ENCODE results near the gene USP31. TPM values are rescaled to one million over a fixed set of nuclear protein-coding genes. Genes with fewer than 3 reads are reported as not detected.

USP31 gene
- total RNA-seq, 4 donors from 2014 or later = 6.0 to 8.3 (median 7.1) TPM

GRCh38 chr16:23079675-23080301 is 69.5 kb downstream of the USP31 start:
- peak overlapping the region in 1 of 4 donors; percentile 31 for H3K27ac ChIP-seq
- intact Hi-C loops (cut with DNase I; ENCODE audit: low total_unique reads) (no loop called here), in situ Hi-C loops (cut with MboI; ENCODE audit: low pct_ligation_motif_present in 1 of 4, low pct_unique_long_range_greater_than_20kb in 1 of 4, low sequenced_read_pairs in 3 of 4) (no loop called here)
- H3K4me1 ChIP-seq = peaks cover 0 to 13% (median 7%) of the 10 kb centered on the region in 4 donors
- H3K27me3 ChIP-seq = no peaks in the 10 kb centered on the region
- TF ChIP-seq POLR2A (IDR thresholded peaks at IDR 0.05) (no peak), POLR2AphosphoS5 (IDR thresholded peaks at IDR 0.05) (no peak), CTCF (IDR thresholded peaks at IDR 0.05) (no peak), EP300 (IDR thresholded peaks at IDR 0.05; ENCODE audit: low read depth) (no peak)
- 50 to 52% methylated on average over 3 to 13 of the region's 13 CpGs for WGBS, 2 donors (ENCODE audit: low coverage in 1 of 2)
- peak; percentile 68 for DNase-seq
- H3K36me3 ChIP-seq = peaks cover 0 to 2% (median 0%) of the 10 kb centered on the region in 4 donors
- no peaks in the 10 kb centered on the region for H3K9me3 ChIP-seq
- no peak overlapping the region for H3K4me3 ChIP-seq

- H3K27ac ChIP-seq = no peak overlapping the region
- H3K27me3 ChIP-seq = no peaks in the 10 kb centered on the region
- 52 to 71% methylated on average over 2 to 3 of the region's 3 CpGs for WGBS, 2 donors (ENCODE audit: low coverage in 1 of 2)
- in situ Hi-C loops (cut with MboI; ENCODE audit: low pct_ligation_motif_present in 1 of 4, low pct_unique_long_range_greater_than_20kb in 1 of 4, low sequenced_read_pairs in 3 of 4) (loop anchor here in 1 of 4 donors (25.0 kb wide), 1 partner anchor 112 kb away; no protein-coding TSS in a partner anchor), intact Hi-C loops (cut with DNase I; ENCODE audit: low total_unique reads) (no loop called here)
- no peak for DNase-seq
- peaks cover 0 to 16% (median 13%) of the 10 kb centered on the region in 4 donors for H3K4me1 ChIP-seq
- no peak overlapping the region for H3K4me3 ChIP-seq
- no peaks in the 10 kb centered on the region for H3K36me3 ChIP-seq
- no peaks in the 10 kb centered on the region for H3K9me3 ChIP-seq
- TF ChIP-seq POLR2A (IDR thresholded peaks at IDR 0.05) = no peak
- no peak for TF ChIP-seq POLR2AphosphoS5 (IDR thresholded peaks at IDR 0.05)
- TF ChIP-seq CTCF (IDR thresholded peaks at IDR 0.05) = no peak
- TF ChIP-seq EP300 (IDR thresholded peaks at IDR 0.05; ENCODE audit: low read depth) = no peak
Observed at GRCh38 chr16:23074423-23074822, 74.8 kb downstream of the USP31 start.

- intact Hi-C loops (cut with DNase I; ENCODE audit: low total_unique reads) = no loop called here
- no peak for DNase-seq
- Histone ChIP-seq H3K36me3 (peaks cover 0 to 14% (median 5%) of the 10 kb centered on the region in 4 donors), H3K4me3 (no peak overlapping the region), H3K27ac (peak overlapping the region in 2 of 4 donors; percentile 14 to 64), H3K27me3 (no peaks in the 10 kb centered on the region), H3K4me1 (peaks cover 0 to 15% (median 12%) of the 10 kb centered on the region in 4 donors), H3K9me3 (no peaks in the 10 kb centered on the region)
- in situ Hi-C loops (cut with MboI; ENCODE audit: low pct_ligation_motif_present in 1 of 4, low pct_unique_long_range_greater_than_20kb in 1 of 4, low sequenced_read_pairs in 3 of 4) = loop anchor here in 1 of 4 donors (25.0 kb wide), 1 partner anchor 111 kb away; no protein-coding TSS in a partner anchor
- TF ChIP-seq EP300 (IDR thresholded peaks at IDR 0.05; ENCODE audit: low read depth) (no peak), POLR2A (IDR thresholded peaks at IDR 0.05) (no peak), POLR2AphosphoS5 (IDR thresholded peaks at IDR 0.05) (no peak), CTCF (IDR thresholded peaks at IDR 0.05) (no peak)
- 85% methylated on average over 9 of the region's 9 CpGs; no CpG with 5 or more reads in 1 of the 2 donors for WGBS, 2 donors (ENCODE audit: low coverage in 1 of 2)
Observed at GRCh38 chr16:23072769-23073549, 76.3 kb downstream of the USP31 start.

GRCh38 chr16:23072084-23072599 is 77.1 kb downstream of the USP31 start:
- Histone ChIP-seq H3K36me3 (peaks cover 0 to 21% (median 5%) of the 10 kb centered on the region in 4 donors), H3K4me1 (peaks cover 0 to 15% (median 12%) of the 10 kb centered on the region in 4 donors), H3K9me3 (no peaks in the 10 kb centered on the region), H3K27ac (peak overlapping the region; percentile 48 to 68 (median 66)), H3K27me3 (no peaks in the 10 kb centered on the region), H3K4me3 (no peak overlapping the region)
- in situ Hi-C loops (cut with MboI; ENCODE audit: low pct_ligation_motif_present in 1 of 4, low pct_unique_long_range_greater_than_20kb in 1 of 4, low sequenced_read_pairs in 3 of 4) = loop anchor here in 1 of 4 donors (25.0 kb wide), 1 partner anchor 110 kb away; no protein-coding TSS in a partner anchor
- WGBS, 2 donors (ENCODE audit: low coverage in 1 of 2) = 56 to 69% methylated on average over 4 to 13 of the region's 13 CpGs
- TF ChIP-seq POLR2A (IDR thresholded peaks at IDR 0.05) (no peak), POLR2AphosphoS5 (IDR thresholded peaks at IDR 0.05) (peak in 1 of 3 donors; percentile 7)
- DNase-seq = peak; percentile 84
- intact Hi-C loops (cut with DNase I; ENCODE audit: low total_unique reads) = no loop called here
